HG03354 (cell line): ENCODE results near the gene GMDS.

ENCODE experiments used
- ATAC-seq: cut with Tn5 transposase; IDR thresholded peaks from one replicate; pipeline ENCODE4 v1.9.1; 2021; ENCODE audit warnings: mild to moderate bottlenecking; ENCODE audit not compliant: unreplicated experiment, poor library complexity, severe bottlenecking

GMDS gene

GRCh38 chr6:2148748-2149147 lies 96.7 kb downstream of the GMDS start:
- no peak for ATAC-seq

- no peak for ATAC-seq
These were observed 97.5 kb downstream of the GMDS start for GRCh38 chr6:2147766-2148448.

- ATAC-seq, result no peak
These were observed 98.1 kb downstream of the GMDS start for GRCh38 chr6:2147261-2147660.

- ATAC-seq, result no peak
These were observed 101.2 kb downstream of the GMDS start for GRCh38 chr6:2144210-2144609.

GRCh38 chr6:2141644-2142290 lies 103.6 kb downstream of the GMDS start:
- no peak for ATAC-seq

GRCh38 chr6:2140438-2141128 lies 104.8 kb downstream of the GMDS start:
- no peak for ATAC-seq

- no peak for ATAC-seq
These were observed 110.0 kb downstream of the GMDS start for GRCh38 chr6:2135401-2135800.

- ATAC-seq, result no peak
These were observed 110.9 kb downstream of the GMDS start for GRCh38 chr6:2134554-2134953.

GRCh38 chr6:2133716-2134310 lies 111.6 kb downstream of the GMDS start:
- ATAC-seq, result no peak

- no peak for ATAC-seq
These were observed 112.5 kb downstream of the GMDS start for GRCh38 chr6:2132916-2133315.

GRCh38 chr6:2132416-2132815 lies 113.0 kb downstream of the GMDS start:
- ATAC-seq, result no peak

- ATAC-seq, result peak; percentile 71
These were observed 116.2 kb downstream of the GMDS start for GRCh38 chr6:2129182-2129621.

GRCh38 chr6:2127484-2127911 lies 117.9 kb downstream of the GMDS start:
- ATAC-seq, result peak; percentile 52

GRCh38 chr6:2126351-2126750 lies 119.1 kb downstream of the GMDS start:
- no peak for ATAC-seq

- ATAC-seq, result no peak
These were observed 120.2 kb downstream of the GMDS start for GRCh38 chr6:2125158-2125557.

- ATAC-seq, result no peak
These were observed 121.1 kb downstream of the GMDS start for GRCh38 chr6:2124260-2124709.

GRCh38 chr6:2120912-2121311 lies 124.5 kb downstream of the GMDS start:
- ATAC-seq, result no peak

- no peak for ATAC-seq
These were observed 126.1 kb downstream of the GMDS start for GRCh38 chr6:2119275-2119674.

- ATAC-seq, result no peak
These were observed 127.3 kb downstream of the GMDS start for GRCh38 chr6:2118136-2118535.

GRCh38 chr6:2117447-2117846 lies 128.0 kb downstream of the GMDS start:
- no peak for ATAC-seq
